ENCODE data around the gene KRT83.

Gene KRT83

GRCh38 chr12:52360663-52361271 lies 39.6 kb upstream of the KRT83 start:
- peaks cover 0 to 4% of the 10 kb centered on the region in 2 donors for H3K27me3 ChIP-seq (ENCODE audit: control insufficient read depth in 1 of 2, insufficient read depth in 2 of 2, low read length in 2 of 2)
- no peaks in the 10 kb centered on the region for H3K9me3 ChIP-seq (ENCODE audit: low read length)
- H3K36me3 ChIP-seq (ENCODE audit: insufficient read depth, low read length) = no peaks in the 10 kb centered on the region
- H3K4me1 ChIP-seq (ENCODE audit: insufficient read depth, low read length) = no peaks in the 10 kb centered on the region
- no peak overlapping the region for H3K4me3 ChIP-seq (ENCODE audit: low read depth in 1 of 2, low read length in 2 of 2)
- no peak overlapping the region for H3K27ac ChIP-seq (ENCODE audit: low read depth, low read length)
- H3K9ac ChIP-seq (ENCODE audit: low read length) = no peak overlapping the region

GRCh38 chr12:52360106-52360662 lies 39.0 kb upstream of the KRT83 start:
- Histone ChIP-seq H3K27ac (ENCODE audit: low read depth, low read length) (no peak overlapping the region), H3K9ac (ENCODE audit: low read length) (no peak overlapping the region)

GRCh38 chr12:52359621-52360061 lies 38.4 kb upstream of the KRT83 start:
- no peaks in the 10 kb centered on the region for H3K9me3 ChIP-seq (ENCODE audit: low read length)
- no peaks in the 10 kb centered on the region for H3K4me1 ChIP-seq (ENCODE audit: insufficient read depth, low read length)
- no peak overlapping the region for H3K4me3 ChIP-seq (ENCODE audit: low read depth in 1 of 2, low read length in 2 of 2)
- H3K27me3 ChIP-seq (ENCODE audit: control insufficient read depth in 1 of 2, insufficient read depth in 2 of 2, low read length in 2 of 2) = peaks cover 0 to 4% of the 10 kb centered on the region in 2 donors
- H3K27ac ChIP-seq (ENCODE audit: low read depth, low read length) = no peak overlapping the region
- no peaks in the 10 kb centered on the region for H3K36me3 ChIP-seq (ENCODE audit: insufficient read depth, low read length)
- no peak overlapping the region for H3K9ac ChIP-seq (ENCODE audit: low read length)

More at GRCh38 chr12:52360106-52360662, 39.0 kb upstream of the KRT83 start:
- Histone ChIP-seq H3K27me3 (ENCODE audit: control insufficient read depth in 1 of 2, insufficient read depth in 2 of 2, low read length in 2 of 2) (peaks cover 0 to 4% of the 10 kb centered on the region in 2 donors), H3K9me3 (ENCODE audit: low read length) (no peaks in the 10 kb centered on the region), H3K4me3 (ENCODE audit: low read depth in 1 of 2, low read length in 2 of 2) (no peak overlapping the region), H3K36me3 (ENCODE audit: insufficient read depth, low read length) (no peaks in the 10 kb centered on the region), H3K4me1 (ENCODE audit: insufficient read depth, low read length) (no peaks in the 10 kb centered on the region)

GRCh38 chr12:52358575-52359350 lies 37.6 kb upstream of the KRT83 start:
- no peaks in the 10 kb centered on the region for H3K4me1 ChIP-seq (ENCODE audit: insufficient read depth, low read length)
- H3K27me3 ChIP-seq (ENCODE audit: control insufficient read depth in 1 of 2, insufficient read depth in 2 of 2, low read length in 2 of 2) = peaks cover 0 to 4% of the 10 kb centered on the region in 2 donors
- no peak overlapping the region for H3K27ac ChIP-seq (ENCODE audit: low read depth, low read length)
- no peak overlapping the region for H3K9ac ChIP-seq (ENCODE audit: low read length)
- H3K4me3 ChIP-seq (ENCODE audit: low read depth in 1 of 2, low read length in 2 of 2) = no peak overlapping the region
- H3K36me3 ChIP-seq (ENCODE audit: insufficient read depth, low read length) = no peaks in the 10 kb centered on the region
- no peaks in the 10 kb centered on the region for H3K9me3 ChIP-seq (ENCODE audit: low read length)

- H3K9ac ChIP-seq (ENCODE audit: low read length) = no peak overlapping the region
- peaks cover 0 to 4% of the 10 kb centered on the region in 2 donors for H3K27me3 ChIP-seq (ENCODE audit: control insufficient read depth in 1 of 2, insufficient read depth in 2 of 2, low read length in 2 of 2)
- H3K9me3 ChIP-seq (ENCODE audit: low read length) = no peaks in the 10 kb centered on the region
- no peaks in the 10 kb centered on the region for H3K36me3 ChIP-seq (ENCODE audit: insufficient read depth, low read length)
- H3K27ac ChIP-seq (ENCODE audit: low read depth, low read length) = no peak overlapping the region
- no peaks in the 10 kb centered on the region for H3K4me1 ChIP-seq (ENCODE audit: insufficient read depth, low read length)
- H3K4me3 ChIP-seq (ENCODE audit: low read depth in 1 of 2, low read length in 2 of 2) = no peak overlapping the region
These were observed 35.8 kb upstream of the KRT83 start for GRCh38 chr12:52356762-52357580.

DNA sequence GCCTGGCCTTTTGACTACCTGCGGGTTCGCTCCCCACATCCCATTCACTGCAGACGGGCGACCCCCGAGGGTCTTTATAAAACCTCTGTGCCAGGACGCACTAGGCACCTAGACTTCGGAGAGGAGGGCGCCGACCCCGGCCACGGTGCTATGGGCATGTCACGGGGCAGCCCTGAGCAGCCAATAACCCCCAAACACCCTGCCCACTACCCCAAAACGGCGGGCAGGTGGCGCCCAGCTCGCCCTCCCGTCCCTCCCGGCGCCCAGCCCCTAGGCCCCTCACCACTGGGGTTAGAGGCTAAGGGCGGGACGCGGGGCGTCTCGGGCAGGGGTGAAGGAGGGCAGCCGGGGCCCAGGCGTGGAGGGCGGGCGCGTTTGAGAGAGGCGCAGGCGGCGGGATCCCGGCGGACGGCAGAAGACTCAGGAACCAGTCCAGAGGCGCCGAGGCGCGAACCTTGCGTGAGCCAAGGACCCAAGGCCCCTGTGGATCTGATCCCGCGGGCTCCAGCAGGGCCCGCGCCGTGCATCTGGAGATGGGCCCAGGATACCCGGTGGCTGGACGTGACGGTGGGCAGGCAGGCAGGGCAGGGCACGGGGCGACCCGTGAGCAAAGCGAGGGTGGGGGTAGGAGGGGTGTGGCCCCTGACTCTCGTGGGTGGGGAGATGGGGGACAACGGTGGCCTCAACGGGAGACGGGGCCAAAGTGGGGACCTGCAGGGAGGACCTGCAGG lies 35.0 kb upstream of the KRT83 start:
- H3K4me1 ChIP-seq (ENCODE audit: insufficient read depth, low read length) = no peaks in the 10 kb centered on the region
- H3K4me3 ChIP-seq (ENCODE audit: low read depth in 1 of 2, low read length in 2 of 2) = no peak overlapping the region

GRCh38 chr12:52355176-52355575 lies 34.0 kb upstream of the KRT83 start:
- Histone ChIP-seq H3K9ac (ENCODE audit: low read length) (no peak overlapping the region), H3K27ac (ENCODE audit: low read depth, low read length) (no peak overlapping the region), H3K4me3 (ENCODE audit: low read depth in 1 of 2, low read length in 2 of 2) (no peak overlapping the region), H3K4me1 (ENCODE audit: insufficient read depth, low read length) (no peaks in the 10 kb centered on the region), H3K27me3 (ENCODE audit: control insufficient read depth in 1 of 2, insufficient read depth in 2 of 2, low read length in 2 of 2) (peaks cover 0 to 4% of the 10 kb centered on the region in 2 donors), H3K36me3 (ENCODE audit: insufficient read depth, low read length) (no peaks in the 10 kb centered on the region), H3K9me3 (ENCODE audit: low read length) (no peaks in the 10 kb centered on the region)

More for the DNA sequence above, 35.0 kb upstream of the KRT83 start:
- H3K27ac ChIP-seq (ENCODE audit: low read depth, low read length) = no peak overlapping the region
- no peaks in the 10 kb centered on the region for H3K36me3 ChIP-seq (ENCODE audit: insufficient read depth, low read length)
- no peaks in the 10 kb centered on the region for H3K9me3 ChIP-seq (ENCODE audit: low read length)
- peaks cover 0 to 4% of the 10 kb centered on the region in 2 donors for H3K27me3 ChIP-seq (ENCODE audit: control insufficient read depth in 1 of 2, insufficient read depth in 2 of 2, low read length in 2 of 2)
- H3K9ac ChIP-seq (ENCODE audit: low read length) = no peak overlapping the region

DNA sequence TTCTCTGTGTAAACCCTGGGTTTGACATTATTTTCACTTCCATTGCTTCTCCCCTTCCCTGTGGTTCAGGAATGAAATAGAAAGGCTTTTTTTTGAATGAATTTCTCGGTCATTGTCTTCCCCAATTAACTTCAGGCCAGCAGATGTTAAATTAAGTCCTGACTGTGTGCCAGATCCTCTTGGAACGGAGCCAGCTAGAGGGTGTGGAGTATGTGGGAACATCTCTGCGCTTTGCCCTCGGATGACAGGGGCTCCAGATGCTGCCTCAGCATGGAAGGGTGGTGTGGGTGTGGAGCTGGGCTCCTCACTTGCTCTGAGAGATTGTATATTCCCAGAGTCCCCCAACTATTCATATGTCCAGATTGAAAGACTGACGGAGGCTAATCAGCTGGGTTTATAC lies 33.0 kb upstream of the KRT83 start:
- Histone ChIP-seq H3K4me1 (ENCODE audit: insufficient read depth, low read length) (no peaks in the 10 kb centered on the region), H3K9ac (ENCODE audit: low read length) (no peak overlapping the region), H3K27me3 (ENCODE audit: control insufficient read depth in 1 of 2, insufficient read depth in 2 of 2, low read length in 2 of 2) (peaks cover 0 to 4% of the 10 kb centered on the region in 2 donors), H3K9me3 (ENCODE audit: low read length) (no peaks in the 10 kb centered on the region), H3K4me3 (ENCODE audit: low read depth in 1 of 2, low read length in 2 of 2) (no peak overlapping the region), H3K36me3 (ENCODE audit: insufficient read depth, low read length) (no peaks in the 10 kb centered on the region), H3K27ac (ENCODE audit: low read depth, low read length) (no peak overlapping the region)

GRCh38 chr12:52353766-52354165 lies 32.6 kb upstream of the KRT83 start:
- Histone ChIP-seq H3K9me3 (ENCODE audit: low read length) (no peaks in the 10 kb centered on the region), H3K4me3 (ENCODE audit: low read depth in 1 of 2, low read length in 2 of 2) (no peak overlapping the region), H3K27me3 (ENCODE audit: control insufficient read depth in 1 of 2, insufficient read depth in 2 of 2, low read length in 2 of 2) (peaks cover 0 to 4% of the 10 kb centered on the region in 2 donors), H3K27ac (ENCODE audit: low read depth, low read length) (no peak overlapping the region), H3K36me3 (ENCODE audit: insufficient read depth, low read length) (no peaks in the 10 kb centered on the region), H3K4me1 (ENCODE audit: insufficient read depth, low read length) (no peaks in the 10 kb centered on the region), H3K9ac (ENCODE audit: low read length) (no peak overlapping the region)

GRCh38 chr12:52352951-52353350 lies 31.8 kb upstream of the KRT83 start:
- Histone ChIP-seq H3K36me3 (ENCODE audit: insufficient read depth, low read length) (no peaks in the 10 kb centered on the region), H3K9ac (ENCODE audit: low read length) (no peak overlapping the region), H3K27me3 (ENCODE audit: control insufficient read depth in 1 of 2, insufficient read depth in 2 of 2, low read length in 2 of 2) (peaks cover 0 to 4% of the 10 kb centered on the region in 2 donors)

More at GRCh38 chr12:52352951-52353350, 31.8 kb upstream of the KRT83 start:
- no peaks in the 10 kb centered on the region for H3K9me3 ChIP-seq (ENCODE audit: low read length)
- no peak overlapping the region for H3K4me3 ChIP-seq (ENCODE audit: low read depth in 1 of 2, low read length in 2 of 2)
- no peaks in the 10 kb centered on the region for H3K4me1 ChIP-seq (ENCODE audit: insufficient read depth, low read length)
- H3K27ac ChIP-seq (ENCODE audit: low read depth, low read length) = no peak overlapping the region

Measured in muscle layer of colon (tissue), 2 donors.